Cardiac muscle cell (in vitro differentiated cells and primary cell): Measurements from ENCODE around the gene LPIN1. TPM values are rescaled to one million over a fixed set of nuclear protein-coding genes. Genes with fewer than 3 reads are reported as not detected.

Experiments
- DNase-seq, 2 donors: peaks; one replicate each; pipeline versions ENCODE4 v3.0.0 to v3.0.0-alpha.2; 2010 to 2017; ENCODE audit warnings: low read depth in 1 of 2, low spot score in 1 of 2
- H3K27ac ChIP-seq: fragments of 200-600 bp; sonication (generic); 2 replicates; pipeline ENCODE4 v1.5.1; 2016
- H3K27me3 ChIP-seq: fragments of 200-600 bp; sonication (generic); 2 replicates; pipeline ENCODE4 v1.6.0; 2016; ENCODE audit warnings: control low read depth
- H3K36me3 ChIP-seq: fragments of 200-600 bp; sonication (generic); 2 replicates; pipeline ENCODE4 v1.5.1; 2016; ENCODE audit warnings: control low read depth
- H3K4me1 ChIP-seq: fragments of 200-600 bp; sonication (generic); 2 replicates; pipeline ENCODE4 v1.8.1; 2017; ENCODE audit warnings: low read depth, mild to moderate bottlenecking, mixed run types
- H3K4me3 ChIP-seq: fragments of 200-600 bp; sonication (generic); 2 replicates; pipeline ENCODE4 v1.5.1; 2016; ENCODE audit warnings: mild to moderate bottlenecking
- H3K9me3 ChIP-seq: fragments of 200-600 bp; sonication (generic); 2 replicates; pipeline ENCODE4 v1.5.1; 2017; ENCODE audit warnings: low read depth, mild to moderate bottlenecking, control low read depth
- polyA plus RNA-seq: library from polyadenylated mRNA; unstranded; fragments of >200 nt; fragmentation: Nextera tagmentation; extraction: Ambion mirVana; gene quantifications from 2 replicates; pipeline ENCODE4 v1.2.1, GENCODE V29; 2016
- total RNA-seq: library from RNA; depleted of rRNA; stranded (reverse); fragments of >200 nt; gene quantifications from 2 replicates; pipeline ENCODE4 v1.2.3, GENCODE V29; 2016
- TF ChIP-seq, protein P1 (sequence below): IDR thresholded peaks from 2 replicates; pipeline ENCODE4 v1.5.1; 2012; ENCODE audit warnings: low read depth, mild to moderate bottlenecking, low read length

Gene LPIN1
- total and polyA plus RNA-seq, 2 experiments from 2014 or later, result 47.0 to 58.3 TPM

GRCh38 chr2:11749646-11750349, 3.4 kb downstream of the LPIN1 start:
- H3K36me3 ChIP-seq, result no peaks in the 10 kb centered on the region
- H3K27me3 ChIP-seq, result no peaks in the 10 kb centered on the region
- TF ChIP-seq, protein P1, sequence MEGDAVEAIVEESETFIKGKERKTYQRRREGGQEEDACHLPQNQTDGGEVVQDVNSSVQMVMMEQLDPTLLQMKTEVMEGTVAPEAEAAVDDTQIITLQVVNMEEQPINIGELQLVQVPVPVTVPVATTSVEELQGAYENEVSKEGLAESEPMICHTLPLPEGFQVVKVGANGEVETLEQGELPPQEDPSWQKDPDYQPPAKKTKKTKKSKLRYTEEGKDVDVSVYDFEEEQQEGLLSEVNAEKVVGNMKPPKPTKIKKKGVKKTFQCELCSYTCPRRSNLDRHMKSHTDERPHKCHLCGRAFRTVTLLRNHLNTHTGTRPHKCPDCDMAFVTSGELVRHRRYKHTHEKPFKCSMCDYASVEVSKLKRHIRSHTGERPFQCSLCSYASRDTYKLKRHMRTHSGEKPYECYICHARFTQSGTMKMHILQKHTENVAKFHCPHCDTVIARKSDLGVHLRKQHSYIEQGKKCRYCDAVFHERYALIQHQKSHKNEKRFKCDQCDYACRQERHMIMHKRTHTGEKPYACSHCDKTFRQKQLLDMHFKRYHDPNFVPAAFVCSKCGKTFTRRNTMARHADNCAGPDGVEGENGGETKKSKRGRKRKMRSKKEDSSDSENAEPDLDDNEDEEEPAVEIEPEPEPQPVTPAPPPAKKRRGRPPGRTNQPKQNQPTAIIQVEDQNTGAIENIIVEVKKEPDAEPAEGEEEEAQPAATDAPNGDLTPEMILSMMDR, result no peak
- H3K4me3 ChIP-seq, result no peak overlapping the region
- H3K27ac ChIP-seq, result peak overlapping the region; percentile 29
- DNase-seq, result no peak
- no peaks in the 10 kb centered on the region for H3K9me3 ChIP-seq
- peaks cover 60% of the 10 kb centered on the region for H3K4me1 ChIP-seq

- DNase-seq, result no peak
- Histone ChIP-seq H3K4me1 (peaks cover 55% of the 10 kb centered on the region), H3K27ac (peak overlapping the region; percentile 29)
Observed at GRCh38 chr2:11750422-11750821, 4.0 kb downstream of the LPIN1 start.

DNA sequence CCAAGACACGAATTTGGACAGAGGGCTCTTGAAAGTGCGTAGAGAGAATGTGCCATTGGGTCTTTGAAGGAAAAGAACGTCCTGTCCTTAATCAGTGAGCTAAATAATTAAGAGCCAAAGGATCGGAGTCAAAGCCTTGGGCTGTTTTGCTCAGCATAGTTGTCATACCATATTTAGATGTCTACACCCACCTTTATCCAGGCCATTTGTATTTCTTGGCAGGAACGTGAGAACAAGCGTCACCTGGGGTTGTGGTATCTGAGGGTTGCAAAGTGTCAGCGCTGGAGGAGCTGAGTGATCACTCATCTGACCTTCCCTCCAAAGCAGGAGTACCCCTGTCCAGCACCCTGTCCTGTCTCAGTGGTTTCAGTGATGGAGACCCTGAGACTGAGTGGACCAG, 4.5 kb downstream of the LPIN1 start:
- H3K27me3 ChIP-seq, result no peaks in the 10 kb centered on the region
- TF ChIP-seq, protein P1, result no peak
- no peak for DNase-seq
- H3K4me1 ChIP-seq, result peaks cover 55% of the 10 kb centered on the region
- H3K4me3 ChIP-seq, result no peak overlapping the region
- H3K36me3 ChIP-seq, result no peaks in the 10 kb centered on the region
- H3K9me3 ChIP-seq, result no peaks in the 10 kb centered on the region
- H3K27ac ChIP-seq, result no peak overlapping the region

More at GRCh38 chr2:11750422-11750821, 4.0 kb downstream of the LPIN1 start:
- TF ChIP-seq, protein P1, result no peak
- Histone ChIP-seq H3K36me3 (no peaks in the 10 kb centered on the region), H3K4me3 (no peak overlapping the region), H3K27me3 (no peaks in the 10 kb centered on the region), H3K9me3 (no peaks in the 10 kb centered on the region)

GRCh38 chr2:11752906-11753305, 6.5 kb downstream of the LPIN1 start:
- TF ChIP-seq, protein P1, result no peak

GRCh38 chr2:11753452-11753885, 7.0 kb downstream of the LPIN1 start:
- peaks cover 50% of the 10 kb centered on the region for H3K4me1 ChIP-seq
- no peak overlapping the region for H3K4me3 ChIP-seq
- TF ChIP-seq, protein P1, result no peak
- no peaks in the 10 kb centered on the region for H3K36me3 ChIP-seq
- no peaks in the 10 kb centered on the region for H3K9me3 ChIP-seq
- DNase-seq, result no peak
- peak overlapping the region; percentile 22 for H3K27ac ChIP-seq
- H3K27me3 ChIP-seq, result no peaks in the 10 kb centered on the region

More at GRCh38 chr2:11752906-11753305, 6.5 kb downstream of the LPIN1 start:
- no peaks in the 10 kb centered on the region for H3K9me3 ChIP-seq
- DNase-seq, result peak in 1 of 2 donors; percentile 37
- no peak overlapping the region for H3K4me3 ChIP-seq
- H3K36me3 ChIP-seq, result no peaks in the 10 kb centered on the region
- peak overlapping the region; percentile 22 for H3K27ac ChIP-seq
- peaks cover 54% of the 10 kb centered on the region for H3K4me1 ChIP-seq
- no peaks in the 10 kb centered on the region for H3K27me3 ChIP-seq
